ENCODE measurements around the gene MTG1.

DNA sequence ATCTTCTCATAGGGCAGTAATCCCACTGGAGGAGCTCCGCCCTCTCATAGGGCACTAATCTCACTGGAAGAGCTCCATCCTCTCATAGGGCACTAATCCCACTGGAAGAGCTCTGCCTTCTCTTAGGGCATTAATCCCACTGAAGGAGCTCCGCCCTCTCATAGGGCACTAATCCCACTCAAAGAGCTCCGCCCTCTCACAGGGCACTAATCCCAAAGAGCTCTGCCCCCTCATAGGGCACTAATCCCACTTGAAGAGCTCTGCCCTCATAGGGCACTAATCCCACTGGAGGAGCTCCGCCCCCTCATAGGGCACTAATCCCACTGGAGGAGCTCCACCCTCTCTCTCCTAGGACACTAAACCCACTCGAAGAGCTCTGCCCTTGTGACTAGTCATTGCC lies 32.7 kb upstream of the MTG1 start:
- TF ChIP-seq CTCF (IDR thresholded peaks at IDR 0.05) (no peak), POLR2A (IDR thresholded peaks at IDR 0.05) (no peak)

All from adrenal gland (tissue), 5 donors.